ENCODE data around the gene MED8.

DNA sequence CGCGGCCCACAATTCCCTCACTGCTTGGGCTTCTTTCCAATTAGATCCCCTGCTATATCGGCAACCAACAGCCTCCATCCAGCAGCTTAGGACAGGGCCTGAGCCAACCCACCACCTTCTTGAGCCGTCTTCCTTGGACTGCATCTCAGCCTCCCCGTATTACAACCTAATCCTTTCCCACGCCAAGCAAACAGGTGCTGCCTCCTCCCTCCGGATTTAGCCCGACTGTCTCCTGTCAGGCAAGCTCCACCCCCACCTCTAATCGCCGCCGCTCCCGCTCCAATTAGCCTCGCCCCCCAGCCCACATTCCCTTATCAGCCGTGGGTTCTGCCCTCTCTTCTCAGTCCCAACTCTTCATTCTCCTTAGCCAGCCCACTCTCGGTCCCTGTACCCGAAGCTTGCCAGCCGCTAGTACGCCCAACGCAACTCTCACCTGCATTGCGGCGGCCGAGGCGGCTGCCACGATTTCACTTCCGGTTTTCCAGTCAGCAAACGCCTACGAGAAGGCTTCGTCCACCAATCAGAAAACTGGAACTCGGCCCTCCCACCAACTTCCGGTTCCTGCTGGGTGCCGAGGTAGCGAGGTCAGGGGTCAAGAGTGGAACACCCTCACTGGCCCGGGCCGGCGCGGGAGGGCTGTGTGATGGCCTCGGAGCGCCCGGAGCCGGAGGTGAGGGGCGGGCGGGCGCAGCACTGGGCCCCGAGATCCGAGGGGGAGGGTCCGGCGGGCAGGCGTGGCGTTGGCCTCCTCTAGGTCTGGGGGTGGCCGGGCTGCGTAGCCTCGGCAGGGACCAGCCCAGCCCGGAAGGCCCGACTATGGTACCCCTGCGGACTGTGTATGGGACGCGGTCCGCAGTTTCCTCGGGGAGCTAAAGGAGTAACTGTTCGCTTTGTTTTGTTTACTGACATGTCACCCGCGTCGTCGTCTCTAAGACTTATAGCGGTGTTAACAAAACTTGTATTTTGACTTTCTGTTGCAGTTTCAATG lies at the start of gene MED8, which contains the start of gene SZT2:
- TF ChIP-seq CTCF (conservative IDR thresholded peaks at IDR 0.05) = no peak
- no peak for TF ChIP-seq EZH2 (IDR thresholded peaks at IDR 0.05; ENCODE audit: low read depth)
